C4-2B (cell line): ENCODE results near the gene PLAC8.
"Not testable (repeated sequence)": the region's sequence is repeated elsewhere in the genome, so short reads cannot be mapped to it uniquely, and the experiment has no call there.

Source experiments
- H3K27ac ChIP-seq: fragments of 450-650 bp; 2 replicates; pipeline ENCODE4 v1.5.1; 2017
- ZFX ChIP-seq: fragments of 450-650 bp; IDR thresholded peaks from 2 replicates; pipeline ENCODE4 v1.6.1; 2017
- TF ChIP-seq, protein P1 (sequence below): fragments of 450-650 bp; conservative IDR thresholded peaks from 2 replicates; pipeline ENCODE4 v1.5.1; 2017; ENCODE audit warnings: mild to moderate bottlenecking

PLAC8 gene, protein sequence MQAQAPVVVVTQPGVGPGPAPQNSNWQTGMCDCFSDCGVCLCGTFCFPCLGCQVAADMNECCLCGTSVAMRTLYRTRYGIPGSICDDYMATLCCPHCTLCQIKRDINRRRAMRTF

DNA sequence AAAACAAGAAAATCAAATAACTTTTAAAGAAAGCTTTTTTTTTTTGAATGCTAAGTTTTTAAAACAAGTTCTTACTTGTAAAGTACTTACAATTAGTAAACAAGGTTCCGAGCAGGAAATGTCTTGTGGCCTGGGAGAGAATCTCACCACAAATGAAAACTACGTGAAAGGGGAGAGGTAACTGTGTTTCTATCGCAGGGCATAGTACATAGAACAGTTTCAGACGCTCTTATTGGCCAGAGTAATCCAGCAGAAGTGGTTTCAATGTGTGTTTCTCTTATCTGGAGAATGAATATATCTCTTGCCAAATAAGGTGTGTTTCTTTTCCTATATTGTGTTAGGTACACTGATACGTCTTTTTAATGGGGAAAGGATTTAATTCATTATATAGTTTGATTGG lies at the start of gene PLAC8:
Gene PLAC8, minus strand, starts transcription at position 154 of the 400 bp plus-strand sequence. CDS start 6,808 bp downstream, outside the sequence.
- no peak within 1 kb of the TSS for H3K27ac ChIP-seq
- TF ChIP-seq ZFX, result no peak
- TF ChIP-seq, protein P1, sequence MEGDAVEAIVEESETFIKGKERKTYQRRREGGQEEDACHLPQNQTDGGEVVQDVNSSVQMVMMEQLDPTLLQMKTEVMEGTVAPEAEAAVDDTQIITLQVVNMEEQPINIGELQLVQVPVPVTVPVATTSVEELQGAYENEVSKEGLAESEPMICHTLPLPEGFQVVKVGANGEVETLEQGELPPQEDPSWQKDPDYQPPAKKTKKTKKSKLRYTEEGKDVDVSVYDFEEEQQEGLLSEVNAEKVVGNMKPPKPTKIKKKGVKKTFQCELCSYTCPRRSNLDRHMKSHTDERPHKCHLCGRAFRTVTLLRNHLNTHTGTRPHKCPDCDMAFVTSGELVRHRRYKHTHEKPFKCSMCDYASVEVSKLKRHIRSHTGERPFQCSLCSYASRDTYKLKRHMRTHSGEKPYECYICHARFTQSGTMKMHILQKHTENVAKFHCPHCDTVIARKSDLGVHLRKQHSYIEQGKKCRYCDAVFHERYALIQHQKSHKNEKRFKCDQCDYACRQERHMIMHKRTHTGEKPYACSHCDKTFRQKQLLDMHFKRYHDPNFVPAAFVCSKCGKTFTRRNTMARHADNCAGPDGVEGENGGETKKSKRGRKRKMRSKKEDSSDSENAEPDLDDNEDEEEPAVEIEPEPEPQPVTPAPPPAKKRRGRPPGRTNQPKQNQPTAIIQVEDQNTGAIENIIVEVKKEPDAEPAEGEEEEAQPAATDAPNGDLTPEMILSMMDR, result no peak

DNA sequence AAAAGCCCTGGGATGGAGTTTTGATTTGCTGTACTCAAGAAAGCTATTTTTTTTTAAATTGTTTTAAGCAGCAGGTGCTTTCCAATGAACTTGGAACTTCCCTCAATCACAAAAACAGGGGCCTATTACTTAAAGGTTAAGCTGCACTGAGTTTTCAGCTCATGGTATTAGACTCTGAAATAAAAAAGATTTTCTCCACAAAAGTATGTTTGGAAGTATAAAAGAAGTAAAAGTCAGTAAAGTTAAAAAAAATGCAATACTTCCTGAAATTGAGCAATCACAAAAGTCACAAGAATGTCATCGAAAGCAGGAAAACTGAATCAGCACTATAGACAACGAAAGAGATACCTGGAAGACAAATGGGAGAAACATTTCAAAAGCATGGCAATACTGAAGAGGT lies 38.9 kb upstream of the PLAC8 start:
- TF ChIP-seq, protein P1, result no peak
- TF ChIP-seq ZFX, result no peak
- no peak overlapping the region for H3K27ac ChIP-seq

DNA sequence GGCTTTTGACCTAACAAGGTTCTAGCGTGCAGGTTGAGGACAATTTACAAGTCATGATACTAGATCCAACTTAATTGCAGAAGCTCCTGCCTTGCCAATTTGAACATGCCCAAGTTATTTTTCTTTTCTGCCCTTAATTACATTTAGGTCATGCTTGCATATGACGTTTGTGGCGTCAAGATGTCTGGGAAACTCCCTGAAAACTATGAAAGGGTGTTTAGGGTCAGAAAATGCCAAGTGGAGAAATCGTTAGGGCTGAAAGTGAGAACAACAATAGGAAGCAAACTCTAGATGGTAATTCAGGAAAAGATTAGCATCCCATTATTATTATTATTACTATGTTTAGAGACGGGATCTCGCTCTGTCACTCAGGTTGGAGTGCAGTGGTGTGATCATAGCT lies 38.2 kb upstream of the PLAC8 start:
- no peak overlapping the region for H3K27ac ChIP-seq
- TF ChIP-seq, protein P1, result no peak
- no peak for TF ChIP-seq ZFX

DNA sequence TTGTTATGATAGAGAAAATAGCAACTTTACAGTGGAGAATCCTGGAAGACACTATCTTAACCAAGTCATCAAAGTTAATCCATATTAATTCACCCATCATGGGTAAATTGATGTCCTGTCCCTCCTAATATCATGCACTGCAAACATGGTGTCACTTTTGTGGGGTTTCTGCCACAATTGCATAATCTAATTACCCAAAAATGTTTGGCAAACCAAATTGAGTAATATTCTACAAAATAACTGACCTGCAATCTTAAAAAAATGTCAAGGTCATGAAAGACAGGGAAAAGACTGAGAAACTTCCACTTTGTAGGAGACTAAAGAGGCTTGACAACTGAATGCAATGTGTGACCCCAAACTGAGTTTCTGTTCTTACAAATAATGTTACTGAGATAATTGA lies 37.1 kb upstream of the PLAC8 start:
- TF ChIP-seq, protein P1, result no peak
- no peak overlapping the region for H3K27ac ChIP-seq

DNA sequence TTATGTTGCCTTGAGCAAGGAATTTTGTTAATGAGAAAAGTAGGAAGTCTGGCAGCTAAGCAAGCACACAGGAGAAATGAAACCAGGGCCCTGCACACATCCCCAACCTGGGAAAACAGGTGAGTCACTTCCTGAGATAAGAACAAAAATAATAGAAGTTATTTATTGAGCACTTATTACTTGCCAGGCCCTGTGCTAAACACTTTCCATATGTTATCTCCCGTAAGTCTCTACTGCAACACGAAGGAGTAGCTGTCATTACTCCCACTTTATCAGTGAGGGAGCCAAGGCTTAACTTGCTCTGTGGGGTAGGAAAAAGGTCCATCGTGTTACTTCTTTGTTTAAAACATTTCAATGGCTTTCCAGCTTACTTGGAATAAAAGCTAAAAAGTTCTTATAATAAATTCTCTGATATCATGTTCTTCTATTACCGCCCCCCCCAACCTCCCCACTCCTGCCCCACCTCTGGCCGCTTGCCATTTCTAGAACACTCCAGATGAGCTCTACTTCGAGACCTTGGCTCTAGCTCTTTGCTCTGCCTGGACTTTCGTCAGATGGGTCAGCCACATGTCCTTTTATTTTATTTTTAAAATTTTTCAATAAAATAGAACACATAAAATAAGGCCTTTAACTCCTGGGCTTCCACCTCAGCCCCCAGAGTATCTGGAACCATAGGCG lies 36.3 kb upstream of the PLAC8 start:
- H3K27ac ChIP-seq, result no peak overlapping the region
- TF ChIP-seq ZFX, result no peak
- TF ChIP-seq, protein P1, result no peak

DNA sequence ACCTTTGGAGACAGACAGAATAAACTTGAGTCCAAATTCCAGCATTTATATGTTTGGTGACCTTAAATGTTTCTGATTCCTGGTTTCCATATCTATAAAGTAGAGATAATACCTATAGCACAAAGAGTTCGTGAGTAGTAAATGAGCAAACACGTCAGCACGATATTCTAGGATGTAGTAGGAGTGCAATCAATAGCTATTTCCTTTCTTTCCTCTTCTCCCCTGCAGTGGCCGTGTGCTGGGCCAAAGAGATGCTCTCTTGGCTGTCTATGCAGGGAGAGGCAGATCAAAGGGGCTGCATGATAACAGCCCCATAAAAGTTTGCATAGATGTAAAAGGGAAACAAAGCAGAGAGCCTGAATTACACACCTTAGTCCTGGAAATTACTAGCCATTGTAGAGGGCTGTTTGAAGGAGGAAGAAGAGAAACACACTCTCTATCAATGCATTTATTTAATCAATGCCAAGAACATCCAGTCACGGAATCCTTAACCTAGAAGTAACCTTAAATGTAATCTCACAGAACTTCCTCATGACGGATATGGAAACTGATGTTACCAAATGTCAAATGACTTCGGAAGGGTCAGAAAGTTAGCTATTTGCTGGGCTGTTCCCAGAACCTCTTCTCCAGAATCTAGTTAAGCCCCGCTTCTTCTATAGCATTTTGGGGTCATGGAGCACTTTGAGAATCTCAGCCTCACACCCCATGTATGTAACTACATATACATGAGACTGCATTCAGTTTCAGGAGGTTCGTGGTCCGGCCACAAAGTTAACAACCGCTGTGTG lies 35.5 kb upstream of the PLAC8 start:
- TF ChIP-seq ZFX, result no peak
- TF ChIP-seq, protein P1, result no peak
- no peak overlapping the region for H3K27ac ChIP-seq

DNA sequence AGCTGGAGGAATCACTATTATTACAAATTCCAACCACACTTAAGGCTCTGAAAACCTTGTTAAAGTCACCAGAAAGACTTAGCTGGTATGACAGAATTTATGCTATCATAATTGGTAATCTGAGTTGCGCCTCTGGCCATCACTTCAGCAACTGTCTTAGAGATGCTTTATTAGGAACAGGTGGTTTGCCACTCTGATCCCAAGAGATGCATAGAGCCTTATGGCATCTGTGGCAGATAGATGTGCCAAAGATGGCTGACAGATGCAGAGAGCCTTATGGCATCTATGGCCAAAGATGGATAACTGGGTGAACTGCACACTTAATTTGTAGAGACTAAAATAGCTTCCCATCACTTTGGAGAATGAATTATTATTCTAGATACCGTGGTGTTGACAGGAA lies 32.3 kb upstream of the PLAC8 start:
- no peak for TF ChIP-seq ZFX
- TF ChIP-seq, protein P1, result no peak
- H3K27ac ChIP-seq, result no peak overlapping the region

DNA sequence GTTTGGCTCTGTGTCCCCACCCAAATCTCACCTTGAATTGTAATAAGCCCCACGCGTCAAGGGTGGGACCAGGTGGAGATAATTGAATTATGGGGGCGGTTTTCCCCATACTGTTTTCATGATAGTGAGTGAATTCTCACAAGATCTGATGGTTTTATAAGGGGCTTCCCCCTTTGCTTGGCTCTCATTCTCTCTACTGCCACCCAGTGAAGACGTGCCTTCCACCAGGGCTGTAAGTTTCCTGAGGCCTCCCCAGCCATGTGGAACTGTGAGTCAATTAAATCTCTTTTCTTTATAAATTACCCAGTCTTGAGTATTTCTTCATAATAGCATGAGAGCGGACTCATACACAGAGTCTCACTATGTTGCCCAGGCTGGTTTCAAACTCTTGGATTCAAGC lies 31.2 kb upstream of the PLAC8 start:
- H3K27ac ChIP-seq, result not testable (repeated sequence)
